HepG2 (cell line): Measurements from ENCODE around the gene CDK5RAP2. TPM values are rescaled to one million over a fixed set of nuclear protein-coding genes. Genes with fewer than 3 reads are reported as not detected.

ENCODE experiments used
- ATAC-seq: fragments of 200-7000 bp; cut with Tn5 transposase; 3 replicates; pipeline ENCODE4 v1.9.1; 2020; ENCODE audit warnings: mild to moderate bottlenecking, moderate library complexity
- BruUV-seq: library from RNA; stranded (reverse); fragments of 400-500 nt; replicated peaks from 2 replicates; lab custom pipeline; 2021; lab: Mats Ljungman, UMichigan
- CTCF ChIA-PET: fragments of 300-600 bp; formaldehyde crosslinking; extraction: SDS; loops from one replicate; lab custom pipeline; 2021; ENCODE audit warnings: low total read pairs, inconsistent platforms, low intra/inter-chr PET ratio; lab: Yijun Ruan, JAX
- POLR2A ChIA-PET: fragments of 350-600 bp; sonication (Branson Sonifier 250); formaldehyde crosslinking; loops from one replicate; lab custom pipeline; 2020; ENCODE audit warnings: antibody characterized with exemption, inconsistent platforms; lab: Yijun Ruan, JAX
- DNase-seq: peaks from one replicate; pipeline ENCODE4 v3.0.0-alpha.2; 2015; ENCODE audit warnings: low spot score
- FAIRE-seq: peaks from 3 replicates; lab custom pipeline; 2011; peaks lifted over from hg19 to GRCh38; lab: Jason Lieb, UNC
- H2AFZ ChIP-seq: one replicate; pipeline ENCODE4 v1.6.1; 2011; ENCODE audit warnings: low read length, inconsistent platforms
- H3K27ac ChIP-seq: fragments of 300-600 bp; 3 replicates; pipeline ENCODE4 v1.8.0; 2011; ENCODE audit warnings: mixed run types, mild to moderate bottlenecking, mixed read lengths, low read length, inconsistent platforms; ENCODE audit not compliant: insufficient read depth; ENCODE audit errors: extremely low read length
- H3K27me3 ChIP-seq, 2 experiments: fragments of 200-600 bp in 1 of 2; 2 replicates in 1 of 2; 3 replicates in 1 of 2; pipeline versions ENCODE4 v1.6.0 to v1.8.0; 2011; ENCODE audit warnings: low read length in 2 of 2, mild to moderate bottlenecking in 2 of 2, moderate library complexity in 2 of 2, inconsistent platforms in 1 of 2; ENCODE audit not compliant: insufficient read depth in 2 of 2, control insufficient read depth in 1 of 2
- H3K36me3 ChIP-seq, 2 experiments: fragments of 200-600 bp in 1 of 2; replicated peaks in 1 of 2; 2 replicates in 1 of 2; 3 replicates in 1 of 2; pipeline versions ENCODE4 v1.5.1 to v1.8.0; 2011; ENCODE audit warnings: low read length in 2 of 2, inconsistent platforms in 1 of 2; ENCODE audit not compliant: insufficient read depth in 2 of 2, control insufficient read depth in 1 of 2
- H3K4me1 ChIP-seq: 2 replicates; pipeline ENCODE4 v1.5.1; 2012; ENCODE audit warnings: low read length, inconsistent platforms; ENCODE audit not compliant: insufficient read depth
- H3K4me2 ChIP-seq: 2 replicates; pipeline ENCODE4 v1.6.0; 2011; ENCODE audit warnings: low read depth, low read length, inconsistent platforms
- H3K4me3 ChIP-seq, 3 experiments: fragments of 200-600 bp in 1 of 3; sonication (generic), shearing (Covaris generic) in 1 of 3; replicated peaks in 1 of 3; 2 replicates each; pipeline ENCODE4 v1.5.1; 2011 to 2016; ENCODE audit warnings: low read length in 3 of 3, inconsistent platforms in 2 of 3, low read depth in 2 of 3, mild to moderate bottlenecking in 2 of 3, control low read depth in 1 of 3, mixed read lengths in 1 of 3; ENCODE audit not compliant: insufficient read depth in 1 of 3
- H3K79me2 ChIP-seq: one replicate; pipeline ENCODE4 v1.6.1; 2011; ENCODE audit warnings: low read length, inconsistent platforms; ENCODE audit not compliant: insufficient read depth
- H3K9ac ChIP-seq: 2 replicates; pipeline ENCODE4 v1.6.0; 2011; ENCODE audit warnings: mild to moderate bottlenecking, low read depth, low read length, inconsistent platforms; ENCODE audit not compliant: insufficient read depth
- H3K9me3 ChIP-seq: 2 replicates; pipeline ENCODE4 v1.5.1; 2012; ENCODE audit warnings: mild to moderate bottlenecking, low read length
- H4K20me1 ChIP-seq: 2 replicates; pipeline ENCODE4 v1.6.0; 2011; ENCODE audit warnings: inconsistent platforms, mild to moderate bottlenecking, low read length, moderate library complexity; ENCODE audit not compliant: insufficient read depth
- ATF5 ChIP-seq: sonication (generic); formaldehyde crosslinking; IDR thresholded peaks from 2 replicates; pipeline ENCODE4 v1.4.0; 2020; ENCODE audit warnings: mild to moderate bottlenecking, low read depth, missing genetic modification reagents
- CCDC6 ChIP-seq: sonication (generic); formaldehyde crosslinking; IDR thresholded peaks from 2 replicates; pipeline ENCODE4 v1.8.1; 2022; ENCODE audit warnings: mild to moderate bottlenecking, missing genetic modification reagents, moderate library complexity
- EED ChIP-seq: sonication (generic); formaldehyde crosslinking; IDR thresholded peaks from 2 replicates; pipeline ENCODE4 v1.5.0; 2020; ENCODE audit warnings: mild to moderate bottlenecking, missing genetic modification reagents
- MTF1 ChIP-seq: sonication (generic); formaldehyde crosslinking; IDR thresholded peaks from 2 replicates; pipeline ENCODE4 v1.5.0; 2020; ENCODE audit warnings: missing genetic modification reagents
- NAIF1 ChIP-seq: sonication (generic); formaldehyde crosslinking; IDR thresholded peaks from 2 replicates; pipeline ENCODE4 v1.5.0; 2020; ENCODE audit warnings: mild to moderate bottlenecking, missing genetic modification reagents, borderline replicate concordance
- NR2C2 ChIP-seq: sonication (generic); formaldehyde crosslinking; IDR thresholded peaks from 2 replicates; pipeline ENCODE4 v1.4.0; 2020; ENCODE audit warnings: missing genetic modification reagents, mild to moderate bottlenecking, moderate library complexity, borderline replicate concordance
- RFX1 ChIP-seq: fragments of 450-650 bp; IDR thresholded peaks from 2 replicates; pipeline ENCODE4 v1.6.1; 2017
- SRF ChIP-seq: IDR thresholded peaks from 2 replicates; pipeline ENCODE4 v1.6.1; 2011; ENCODE audit warnings: mild to moderate bottlenecking, low read depth, low read length, moderate library complexity
- ZKSCAN5 ChIP-seq: sonication (generic); formaldehyde crosslinking; IDR thresholded peaks from 2 replicates; pipeline ENCODE4 v1.5.1; 2020; ENCODE audit warnings: mild to moderate bottlenecking, missing genetic modification reagents
- ZNF10 ChIP-seq: sonication (generic); formaldehyde crosslinking; IDR thresholded peaks from 2 replicates; pipeline ENCODE4 v1.4.0; 2020; ENCODE audit warnings: mild to moderate bottlenecking, low read depth, missing genetic modification reagents, borderline replicate concordance
- ZNF101 ChIP-seq: sonication (generic); formaldehyde crosslinking; IDR thresholded peaks from 2 replicates; pipeline ENCODE4 v1.4.0; 2020; ENCODE audit warnings: mild to moderate bottlenecking, low read depth, missing genetic modification reagents, borderline replicate concordance
- ZNF407 ChIP-seq: sonication (generic); formaldehyde crosslinking; IDR thresholded peaks from one replicate; pipeline ENCODE4 v1.5.1; 2020; ENCODE audit warnings: mild to moderate bottlenecking, missing genetic modification reagents; ENCODE audit errors: not compliant biosample characterization
- ZNF557 ChIP-seq: sonication (generic); formaldehyde crosslinking; IDR thresholded peaks from 2 replicates; pipeline ENCODE4 v1.4.0; 2020; ENCODE audit warnings: missing genetic modification reagents
- ZNF839 ChIP-seq: sonication (generic); formaldehyde crosslinking; IDR thresholded peaks from 2 replicates; pipeline ENCODE4 v1.4.0; 2020; ENCODE audit warnings: missing genetic modification reagents, mild to moderate bottlenecking, borderline replicate concordance
- WGBS: methylation state at CpG from one replicate; pipeline ENCODE4 v1.1.6; 2017; ENCODE audit warnings: low lambda C conversion rate; 5-methylcytosine and 5-hydroxymethylcytosine counted together
- in situ Hi-C: cut with HindIII; loops from 2 replicates; pipeline ENCODE4 v1.10.0; 2017; ENCODE audit warnings: low pct_unique_long_range_greater_than_20kb; ENCODE audit not compliant: extremely low pct_ligation_motif_present
- intact Hi-C: fragments of 100-400 bp; cut with micrococcal nuclease; formaldehyde crosslinking; loops from one replicate; pipeline ENCODE4 v1.10.0; 2022; ENCODE audit not compliant: unreplicated experiment
- polyA plus RNA-seq, 8 experiments: library from polyadenylated mRNA; depleted of rRNA in 3 of 8; stranded (reverse) in 7 of 8; unstranded in 1 of 8; fragments of >200 nt; fragmentation: Illumina TruSeq in 4 of 8; extraction: Trizol in 4 of 8; gene quantifications; 2 replicates each; pipeline versions ENCODE4 v1.2.1 to v1.2.3, GENCODE V29; 2011 to 2016; ENCODE audit warnings: low read depth in 4 of 8, missing spikeins in 1 of 8, mixed read lengths in 1 of 8; ENCODE audit not compliant: insufficient read depth in 1 of 8
- total RNA-seq, 5 experiments: library from RNA; depleted of rRNA; stranded (reverse); fragments of >200 nt; fragmentation: Illumina TruSeq; extraction: Trizol; gene quantifications; 2 replicates each; pipeline ENCODE4 v1.2.3, GENCODE V29; 2016; ENCODE audit warnings: low read depth in 1 of 5

CDK5RAP2 gene
- total and polyA plus RNA-seq, 2 of the 13 experiments (the other 11 are each of a cell fraction or from before 2014, with no cell fraction given), result 31.8 to 42.2 TPM

- WGBS, result 6% methylated on average over 16 of the region's 24 CpGs
- Histone ChIP-seq H3K79me2 (no peaks in the 10 kb centered on the region), H3K4me3 (peak overlapping the region in 2 of 3 experiments; percentile 14 to 63; a peak in 4 of 6 replicates), H3K27ac (peak overlapping the region; percentile 94), H2AFZ (no peak overlapping the region), H3K27me3 (no peaks in the 10 kb centered on the region), H3K4me1 (peaks cover 67% of the 10 kb centered on the region), H3K9ac (peak overlapping the region; percentile 71), H3K36me3 (peaks cover 1 to 3% of the 10 kb centered on the region in 2 experiments; a peak in 2 of 5 replicates), H3K4me2 (peak overlapping the region; percentile 72), H3K9me3 (peaks cover 7% of the 10 kb centered on the region; the same call in 1 of the 2 replicates), H4K20me1 (no peaks in the 10 kb centered on the region)
- intact Hi-C loops (loop anchor here (1.0 kb wide), 1 partner anchor 18 kb away; no protein-coding TSS in a partner anchor), in situ Hi-C loops (no loop called here)
- CTCF ChIA-PET, result interaction anchor here (1.2 kb wide), 1 partner anchor 17 kb away, joined by 4 read pairs; no protein-coding TSS in a partner anchor
- POLR2A ChIA-PET, result interaction anchor here (0.9 to 2.2 kb wide), 7 partner anchors 16 to 347 kb away, joined by 3 to 20 read pairs (median 3); no protein-coding TSS in a partner anchor
- BruUV-seq, result TSS peak; percentile 86
- FAIRE-seq, result peak; percentile 75
- ATAC-seq, result peak; percentile 73
- peak; percentile 93 for DNase-seq
- TF ChIP-seq ZNF557, result no peak
- no peak; the same call in 1 of the 2 replicates for TF ChIP-seq MTF1
- peak; percentile 79 for TF ChIP-seq NR2C2 (CRISPR knock-in tag)
- TF ChIP-seq CCDC6, result no peak; the same call in 1 of the 2 replicates
- TF ChIP-seq ZNF407 (CRISPR knock-in tag), result peak; percentile 40
- TF ChIP-seq ATF5, result no peak
- TF ChIP-seq ZKSCAN5 (CRISPR knock-in tag), result no peak
- TF ChIP-seq ZNF839 (CRISPR knock-in tag), result no peak; the same call in 1 of the 2 replicates
- no peak for TF ChIP-seq ZNF10 (CRISPR knock-in tag)
- TF ChIP-seq NAIF1 (CRISPR knock-in tag), result peak; percentile 88
- TF ChIP-seq EED (CRISPR knock-in tag), result no peak
- no peak for TF ChIP-seq RFX1
- TF ChIP-seq ZNF101 (CRISPR knock-in tag), result peak; percentile 90; the same call in 1 of the 2 replicates
- no peak for TF ChIP-seq SRF
Measured at GRCh38 chr9:120383999-120384924, 195.7 kb downstream of the CDK5RAP2 start.
